ENCODE results near the gene PRICKLE3. TPM values are rescaled to one million over a fixed set of nuclear protein-coding genes. Genes with fewer than 3 reads are reported as not detected.

PRICKLE3 gene
- total and polyA plus RNA-seq, 2 donors from 2014 or later = 3.4 to 11.6 TPM

DNA sequence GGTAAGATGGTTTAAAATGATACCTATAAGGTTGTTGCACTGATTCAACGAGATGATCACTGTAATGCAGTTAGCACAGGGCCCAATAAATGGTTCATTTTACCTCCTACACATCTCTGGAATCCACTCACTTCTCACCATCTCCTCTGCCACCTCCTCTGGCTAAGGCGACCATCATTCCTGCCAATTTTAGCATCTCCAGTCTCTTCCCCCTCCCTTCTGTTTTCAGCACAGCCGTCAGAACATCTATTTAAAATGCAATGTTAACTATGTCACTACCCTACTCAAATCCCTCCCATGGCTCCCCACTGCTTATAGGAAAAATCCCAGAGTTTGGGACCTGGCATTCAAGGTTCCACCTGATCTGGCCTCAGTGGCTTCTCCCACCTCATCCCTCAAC is 17.4 kb upstream of the PRICKLE3 start:
- intact Hi-C loops (cut with DNase I) = no loop called here
- Histone ChIP-seq H3K4me3 (ENCODE audit: low read length in 3 of 3) (no peak overlapping the region), H3K9ac (ENCODE audit: low read length in 3 of 3) (no peak overlapping the region), H3K36me3 (ENCODE audit: control insufficient read depth in 2 of 3, insufficient read depth in 3 of 3, low read length in 3 of 3) (no peaks in the 10 kb centered on the region), H3K27ac (ENCODE audit: low read depth in 2 of 2, low read length in 2 of 2) (no peak overlapping the region), H3K9me3 (ENCODE audit: control insufficient read depth in 2 of 3, insufficient read depth in 1 of 3, low read length in 3 of 3) (no peaks in the 10 kb centered on the region), H3K27me3 (ENCODE audit: control insufficient read depth, insufficient read depth, low read length) (no peaks in the 10 kb centered on the region), H3K4me1 (ENCODE audit: control insufficient read depth in 2 of 3, insufficient read depth in 2 of 3, low read depth in 1 of 3, low read length in 3 of 3) (no peaks in the 10 kb centered on the region)
- no peak for FAIRE-seq
- no peak for DNase-seq
- no peak for TF ChIP-seq CTCF (IDR thresholded peaks at IDR 0.05; ENCODE audit: borderline replicate concordance, extremely low read depth, insufficient read depth)

DNA sequence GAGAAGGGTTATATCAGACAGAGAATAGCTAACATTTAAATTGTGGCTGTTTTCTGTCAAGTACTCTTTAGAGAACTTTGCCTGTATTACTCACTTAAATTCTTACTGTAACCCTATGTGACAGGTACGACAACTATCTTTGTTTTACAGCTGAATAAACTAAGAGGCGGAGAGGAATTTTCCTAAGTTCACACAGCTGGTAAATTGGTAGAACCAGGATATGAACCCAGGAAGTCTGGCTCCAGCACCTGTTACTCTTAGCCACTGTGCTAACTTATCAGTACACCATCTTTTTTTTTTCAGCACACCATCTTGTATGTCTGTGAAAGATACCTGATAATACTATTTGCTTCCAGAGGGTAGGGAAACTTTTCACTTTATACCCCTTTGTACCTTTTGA is 15.8 kb upstream of the PRICKLE3 start:
- FAIRE-seq (no peak), DNase-seq (no peak)
- Histone ChIP-seq H3K27ac (ENCODE audit: low read depth in 2 of 2, low read length in 2 of 2) (no peak overlapping the region), H3K36me3 (ENCODE audit: control insufficient read depth in 2 of 3, insufficient read depth in 3 of 3, low read length in 3 of 3) (no peaks in the 10 kb centered on the region), H3K4me1 (ENCODE audit: control insufficient read depth in 2 of 3, insufficient read depth in 2 of 3, low read depth in 1 of 3, low read length in 3 of 3) (no peaks in the 10 kb centered on the region), H3K27me3 (ENCODE audit: control insufficient read depth, insufficient read depth, low read length) (no peaks in the 10 kb centered on the region), H3K9me3 (ENCODE audit: control insufficient read depth in 2 of 3, insufficient read depth in 1 of 3, low read length in 3 of 3) (no peaks in the 10 kb centered on the region), H3K4me3 (ENCODE audit: low read length in 3 of 3) (no peak overlapping the region), H3K9ac (ENCODE audit: low read length in 3 of 3) (no peak overlapping the region)
- TF ChIP-seq CTCF (IDR thresholded peaks at IDR 0.05; ENCODE audit: borderline replicate concordance, extremely low read depth, insufficient read depth) = no peak
- intact Hi-C loops (cut with DNase I) = no loop called here

DNA sequence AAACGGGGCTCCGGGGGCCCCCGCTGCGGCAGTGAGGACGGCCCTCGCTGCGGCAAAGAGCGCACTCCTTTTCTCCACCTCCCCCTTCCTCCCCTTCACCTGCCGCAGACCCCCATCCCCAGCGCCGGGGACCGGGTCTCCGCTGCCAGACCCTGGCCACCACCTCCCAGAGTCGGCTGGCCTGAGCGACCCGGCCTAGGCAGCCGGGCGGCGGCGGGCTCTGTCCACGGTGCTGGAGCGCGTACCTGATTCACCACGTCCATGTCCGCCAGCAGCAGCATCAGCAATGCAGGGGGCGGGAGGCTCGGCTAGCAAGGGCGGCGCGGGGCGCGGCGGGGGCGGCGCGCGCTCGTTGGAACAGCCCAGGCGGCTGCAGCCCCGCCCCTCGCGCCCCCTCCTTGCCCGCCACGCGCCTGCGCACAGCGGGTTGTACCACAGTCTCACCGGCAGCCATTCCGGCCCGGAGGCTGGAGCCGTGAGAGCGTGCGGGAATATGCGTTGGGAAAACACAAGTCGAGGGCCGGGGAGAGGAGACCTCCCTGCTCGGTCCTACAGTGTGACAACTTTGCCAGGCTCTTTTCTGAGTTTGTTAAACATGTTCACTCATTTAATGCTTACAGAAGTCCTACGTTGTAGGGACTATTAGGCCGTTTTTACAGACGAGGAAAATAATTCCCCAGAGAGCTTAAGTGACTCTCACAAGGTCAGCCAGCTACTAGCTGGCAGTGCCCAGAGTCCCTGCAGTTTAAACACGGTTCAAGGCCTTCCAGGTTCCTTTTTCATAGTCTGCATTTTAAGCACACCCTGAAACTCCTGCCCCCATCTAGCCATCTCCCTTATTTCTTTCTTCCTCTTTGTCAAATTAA is 14.0 kb upstream of the PRICKLE3 start, which contains the start of gene SYP:
Gene SYP (minus strand): TSS at position 288 of the 866 bp plus-strand sequence. CDS start 7 bp downstream, at position 281.
- Histone ChIP-seq H3K4me3 (ENCODE audit: low read length in 3 of 3) (peak within 1 kb of the TSS; percentile 51 to 55 (median 53)), H3K4me1 (ENCODE audit: control insufficient read depth in 2 of 3, insufficient read depth in 2 of 3, low read depth in 1 of 3, low read length in 3 of 3) (no peaks in the 10 kb centered on the region), H3K9me3 (ENCODE audit: control insufficient read depth in 2 of 3, insufficient read depth in 1 of 3, low read length in 3 of 3) (no peaks in the 10 kb centered on the region), H3K27me3 (ENCODE audit: control insufficient read depth, insufficient read depth, low read length) (no peaks in the 10 kb centered on the region), H3K36me3 (ENCODE audit: control insufficient read depth in 2 of 3, insufficient read depth in 3 of 3, low read length in 3 of 3) (no peaks in the 10 kb centered on the region), H3K27ac (ENCODE audit: low read depth in 2 of 2, low read length in 2 of 2) (peak within 1 kb of the TSS in 1 of 2 donors; percentile 11), H3K9ac (ENCODE audit: low read length in 3 of 3) (peak within 1 kb of the TSS in 2 of 3 donors; percentile 4 to 44)
- intact Hi-C loops (cut with DNase I) = no loop called here
- no peak for TF ChIP-seq CTCF (IDR thresholded peaks at IDR 0.05; ENCODE audit: borderline replicate concordance, extremely low read depth, insufficient read depth)
- FAIRE-seq (no peak), DNase-seq (peak; percentile 86 to 96 (median 92))
